ENCODE measurements around the gene KCNK18.
A peak's percentile ranks its signal among the peaks of the same experiment; 100 is the strongest.

KCNK18 gene

DNA sequence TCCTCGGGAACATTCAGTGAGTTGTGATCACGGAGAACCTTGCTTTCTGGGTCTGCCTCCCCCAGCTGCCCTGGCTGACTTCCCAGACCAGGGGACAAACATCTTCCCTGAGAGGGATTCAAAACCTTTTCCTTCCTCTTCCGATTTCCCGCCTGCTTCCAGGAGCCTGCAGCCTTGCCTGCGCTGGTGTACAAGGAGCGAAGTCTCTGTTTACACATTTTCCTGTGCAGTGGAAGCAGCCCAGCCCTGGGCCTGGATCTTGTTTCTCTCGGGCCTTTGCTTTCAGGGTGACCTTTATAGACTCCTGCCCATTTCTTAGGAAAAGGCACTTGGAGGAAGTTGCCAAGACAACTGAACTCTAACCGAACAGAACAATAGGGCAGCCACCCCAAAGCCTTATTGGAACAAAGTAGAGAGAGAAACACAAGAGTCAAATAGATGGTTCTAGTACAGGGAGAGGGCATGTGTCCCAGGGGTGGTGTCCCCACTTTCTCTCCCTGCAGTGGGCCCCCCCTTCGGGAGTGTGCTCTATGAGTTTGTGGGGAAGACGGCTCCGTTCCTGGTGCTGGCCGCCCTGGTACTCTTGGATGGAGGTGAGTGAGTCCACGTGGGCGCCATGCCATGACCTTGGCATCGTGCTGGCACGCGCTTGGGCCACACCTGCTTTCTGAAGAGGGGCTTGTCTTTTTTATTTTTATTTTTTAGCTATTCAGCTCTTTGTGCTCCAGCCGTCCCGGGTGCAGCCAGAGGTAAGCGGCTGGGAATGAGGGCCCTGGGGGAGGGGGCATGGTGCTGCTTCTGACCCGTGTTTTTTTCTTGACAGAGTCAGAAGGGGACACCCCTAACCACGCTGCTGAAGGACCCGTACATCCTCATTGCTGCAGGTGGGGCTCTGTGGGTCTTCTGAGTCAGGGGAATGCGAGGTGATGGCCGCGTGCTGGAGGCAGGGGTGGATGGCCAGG is 57.8 kb downstream of the KCNK18 start:
- DNase-seq = no peak

- DNase-seq = no peak
Observed at GRCh38 chr10:117255835-117256460, 58.7 kb downstream of the KCNK18 start.

- DNase-seq = no peak
Observed at GRCh38 chr10:117256910-117257309, 59.6 kb downstream of the KCNK18 start.

GRCh38 chr10:117257721-117258120 is 60.4 kb downstream of the KCNK18 start:
- DNase-seq = peak; percentile 29 to 64

DNA sequence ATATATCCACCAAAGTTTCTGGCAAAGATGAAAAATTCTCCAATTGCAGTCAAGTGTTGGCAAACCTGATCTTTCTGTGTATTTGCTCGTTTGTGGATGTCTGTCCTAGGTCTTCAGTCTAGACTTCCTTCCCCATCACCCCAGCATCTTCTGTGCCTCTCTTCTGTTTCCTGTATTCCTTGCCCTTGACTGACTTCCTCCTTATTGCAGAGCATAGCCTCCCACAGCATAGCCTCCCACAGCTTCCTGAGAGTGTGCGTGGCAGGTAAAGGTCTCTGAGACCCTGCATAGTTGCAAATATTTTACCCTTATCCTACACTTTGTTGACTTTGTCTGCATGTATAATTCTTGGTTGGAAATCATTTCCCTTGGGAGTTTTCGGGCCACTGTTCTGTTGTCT is 62.0 kb downstream of the KCNK18 start:
- DNase-seq = no peak
